HG03135 (cell line): ENCODE measurements around the gene USP34.
"Not testable (repeated sequence)": the region's sequence is repeated elsewhere in the genome, so short reads cannot be mapped to it uniquely, and the experiment has no call there.

ENCODE experiments used
- ATAC-seq: cut with Tn5 transposase; IDR thresholded peaks from one replicate; pipeline ENCODE4 v1.9.1; 2021; ENCODE audit warnings: mild to moderate bottlenecking, moderate library complexity; ENCODE audit not compliant: unreplicated experiment

Gene USP34

GRCh38 chr2:61196671-61197070 is 274.2 kb downstream of the USP34 start:
- no peak for ATAC-seq

DNA sequence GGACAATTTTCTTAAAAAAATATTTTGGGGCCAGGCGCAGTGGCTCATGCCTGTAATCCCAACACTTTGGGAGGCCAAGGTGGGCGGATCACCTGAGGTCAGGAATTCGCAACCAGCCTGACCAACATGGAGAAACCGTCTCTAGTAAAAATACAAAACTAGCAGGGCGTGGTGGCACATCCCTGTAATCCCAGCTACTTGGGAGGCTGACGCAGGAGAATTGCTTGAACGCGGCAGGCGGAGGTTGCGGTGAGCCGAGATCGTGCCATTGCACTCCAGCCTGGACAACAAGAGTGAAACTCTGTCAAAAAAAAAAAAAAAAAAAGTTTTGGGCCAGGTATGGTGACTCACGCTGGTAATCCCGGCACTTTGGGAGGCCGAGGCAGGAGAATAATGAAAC is 276.2 kb downstream of the USP34 start:
- ATAC-seq = not testable (repeated sequence)

- ATAC-seq = no peak
Observed at GRCh38 chr2:61193670-61194561, 277.0 kb downstream of the USP34 start.

DNA sequence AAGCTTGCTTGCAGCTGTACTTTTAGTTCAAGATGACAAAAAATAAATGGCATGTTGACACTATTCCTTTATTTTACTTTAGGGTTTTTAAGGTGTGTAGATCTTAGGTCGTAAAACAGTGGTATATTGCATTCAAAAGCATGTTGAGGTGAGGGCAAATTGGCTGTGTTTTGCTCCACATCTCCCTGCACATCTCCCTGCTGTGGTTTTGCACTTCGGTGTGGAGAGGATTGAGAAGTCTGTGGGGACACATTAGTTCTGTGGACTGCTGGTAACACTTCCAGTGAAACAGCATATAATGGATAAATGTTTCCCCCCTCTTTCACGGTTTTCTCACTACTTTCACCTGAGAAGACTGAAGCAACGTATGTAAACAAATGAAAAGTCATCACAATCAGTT is 283.8 kb downstream of the USP34 start:
- ATAC-seq = no peak

GRCh38 chr2:61185231-61185728 is 285.6 kb downstream of the USP34 start:
- ATAC-seq = no peak

DNA sequence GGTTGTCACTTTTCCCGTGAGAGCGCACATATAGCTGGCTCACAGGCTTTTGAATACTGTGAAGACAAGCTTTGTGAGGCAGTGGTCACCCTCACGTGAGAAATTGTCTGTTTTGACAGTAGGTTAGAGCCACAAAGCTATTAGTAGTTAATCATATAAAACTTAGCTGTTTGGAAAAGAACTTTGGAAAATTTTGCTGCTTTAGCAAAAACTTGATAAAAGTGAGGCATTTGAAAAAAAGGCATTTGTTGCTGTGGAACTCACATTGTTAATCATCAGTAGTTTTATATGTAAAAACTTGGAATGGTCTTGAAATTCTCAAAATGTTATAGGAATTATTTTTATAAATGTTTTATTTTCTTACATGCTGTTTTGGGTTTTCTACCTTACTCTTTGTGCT is 286.6 kb downstream of the USP34 start:
- no peak for ATAC-seq

DNA sequence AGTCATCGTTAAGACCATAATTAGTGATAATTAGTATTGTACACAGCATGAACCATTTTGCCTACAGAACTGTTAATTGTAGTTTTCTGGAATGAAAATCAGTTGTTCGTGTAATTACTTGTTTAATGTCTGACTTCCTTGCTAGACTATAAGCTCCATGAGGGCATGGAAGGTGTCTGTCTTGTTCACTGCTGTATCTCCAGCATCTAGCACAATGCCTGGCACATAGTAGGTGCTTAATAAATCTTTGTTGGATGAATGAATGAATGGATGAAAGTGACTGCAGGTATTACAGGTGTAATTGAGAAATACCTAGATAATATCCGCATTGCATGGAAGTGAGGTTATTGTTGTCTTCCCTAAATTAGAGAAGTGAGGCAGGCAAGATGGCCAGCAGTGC is 287.1 kb downstream of the USP34 start:
- ATAC-seq = no peak

GRCh38 chr2:61182059-61182383 is 288.9 kb downstream of the USP34 start:
- ATAC-seq = no peak

DNA sequence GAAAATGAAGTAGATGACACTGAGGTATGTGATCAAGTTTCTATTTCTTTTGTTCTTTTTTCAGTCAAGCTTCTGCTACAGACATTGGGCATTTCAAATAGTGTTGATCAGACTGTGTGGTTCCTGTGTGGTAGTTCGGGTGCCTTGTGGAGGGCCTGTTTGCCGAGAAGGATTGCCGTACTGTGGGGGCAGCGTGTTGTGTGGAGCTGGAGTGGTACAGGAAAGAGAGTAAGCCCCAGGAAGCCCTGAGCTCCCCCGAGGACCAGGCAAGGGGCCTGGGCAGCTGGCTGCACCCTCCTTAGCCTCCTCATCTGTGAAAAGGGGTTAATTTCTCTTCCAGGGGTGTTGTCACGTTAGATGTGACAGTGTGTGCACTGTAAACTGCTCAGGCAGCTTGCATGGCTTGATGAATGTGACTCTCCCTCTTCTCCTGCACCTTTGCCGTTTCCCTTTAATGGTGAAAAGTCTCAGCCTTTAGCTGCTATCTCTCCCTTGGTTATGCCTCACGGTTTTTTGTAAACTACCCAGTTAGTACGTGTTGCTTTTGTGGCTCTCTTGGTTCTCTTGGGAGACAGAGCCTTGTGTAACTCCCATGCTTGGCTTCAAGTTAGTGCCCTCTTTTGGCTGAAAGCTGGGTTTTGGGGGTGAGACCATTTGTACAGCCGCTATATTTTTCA is 289.4 kb downstream of the USP34 start:
- no peak for ATAC-seq

GRCh38 chr2:61180686-61181085 is 290.2 kb downstream of the USP34 start:
- no peak for ATAC-seq

DNA sequence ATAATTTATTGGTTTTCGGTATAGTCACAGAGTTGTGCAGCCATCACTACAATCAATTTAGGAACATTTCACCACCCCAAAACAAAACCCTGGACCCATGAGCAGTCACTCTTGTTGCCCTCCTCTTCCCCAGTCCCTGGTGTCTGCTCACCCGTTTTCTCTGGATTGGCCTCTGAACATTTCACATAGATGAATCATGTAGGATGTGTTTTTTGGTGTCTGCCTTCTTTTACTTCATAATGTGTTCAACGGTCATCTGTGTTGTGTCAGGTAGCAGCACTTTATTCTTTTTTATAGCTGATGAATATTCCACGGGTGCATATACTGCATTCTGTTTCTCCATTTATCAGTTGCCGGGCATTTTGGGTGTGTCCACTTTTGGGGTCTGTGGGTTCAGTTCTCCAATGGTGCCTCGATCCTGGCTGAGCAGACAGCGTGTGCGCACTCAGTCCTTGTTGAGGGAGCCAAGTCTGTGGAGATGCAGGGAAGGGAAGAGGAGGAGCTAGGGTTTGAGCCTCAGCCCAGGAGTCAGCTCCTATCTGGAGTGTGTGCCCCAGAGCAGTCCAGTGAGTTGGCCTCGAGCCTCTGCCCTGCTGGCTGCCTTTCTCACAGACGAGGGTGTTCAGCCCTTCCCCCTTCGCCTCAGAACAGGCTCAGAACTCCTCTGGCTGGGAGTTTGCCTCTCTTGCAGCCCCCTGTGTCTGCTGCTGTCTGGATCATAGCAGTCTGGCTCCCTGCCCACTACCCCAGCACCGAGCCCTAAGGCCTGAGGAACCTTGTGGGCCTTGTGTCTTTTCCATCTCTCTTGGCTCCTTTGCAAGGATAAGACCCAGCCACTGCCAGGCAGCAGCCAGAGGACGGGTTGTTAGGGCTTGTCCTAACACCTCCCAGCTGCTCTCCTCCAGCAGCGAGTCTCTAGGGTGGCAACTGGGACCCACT is 290.9 kb downstream of the USP34 start:
- ATAC-seq = no peak

DNA sequence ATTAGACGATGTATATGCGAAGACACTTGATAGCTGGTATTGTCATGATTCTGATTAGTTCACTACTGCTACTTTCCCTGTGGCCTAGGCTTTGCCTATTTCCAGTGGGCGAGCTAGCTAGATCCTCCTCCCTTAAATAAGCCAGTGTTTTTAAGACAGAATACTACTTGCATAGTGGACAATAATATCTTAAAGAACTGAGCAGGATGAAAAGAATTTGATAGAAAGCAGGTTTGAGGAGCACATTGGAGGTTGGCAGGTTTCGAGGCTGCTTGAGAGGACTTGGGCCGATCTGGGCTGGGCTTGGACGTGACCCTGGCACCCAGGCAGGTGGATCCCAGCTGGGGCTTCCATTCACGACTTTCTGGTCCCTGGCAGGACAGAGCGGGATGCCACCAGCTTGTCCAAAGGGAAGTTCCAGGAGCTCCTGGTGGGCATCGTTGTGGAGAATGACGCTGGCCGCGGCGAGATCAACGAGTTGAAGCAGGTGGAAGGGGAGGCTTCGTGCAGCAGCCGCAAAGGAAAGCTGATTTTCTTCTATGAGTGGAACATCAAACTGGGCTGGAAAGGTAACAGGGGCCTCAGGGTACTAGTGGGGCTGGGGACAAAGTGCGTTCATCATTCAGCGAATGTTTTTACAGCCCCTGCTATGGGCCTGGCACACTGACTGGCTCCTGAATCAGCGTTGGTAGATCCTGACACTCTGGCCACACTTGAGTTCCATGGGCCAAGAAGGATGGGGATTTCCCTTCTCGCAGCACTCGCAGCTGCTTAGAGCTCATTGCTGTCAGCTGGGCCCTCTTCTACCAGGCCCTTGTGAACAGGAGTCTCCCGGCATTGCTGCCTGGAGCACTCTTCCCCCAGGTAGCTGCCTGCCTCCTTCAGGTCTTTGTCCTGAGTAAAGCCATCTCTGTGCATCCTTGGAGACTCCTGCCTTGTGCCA is 292.0 kb downstream of the USP34 start:
- ATAC-seq = no peak

DNA sequence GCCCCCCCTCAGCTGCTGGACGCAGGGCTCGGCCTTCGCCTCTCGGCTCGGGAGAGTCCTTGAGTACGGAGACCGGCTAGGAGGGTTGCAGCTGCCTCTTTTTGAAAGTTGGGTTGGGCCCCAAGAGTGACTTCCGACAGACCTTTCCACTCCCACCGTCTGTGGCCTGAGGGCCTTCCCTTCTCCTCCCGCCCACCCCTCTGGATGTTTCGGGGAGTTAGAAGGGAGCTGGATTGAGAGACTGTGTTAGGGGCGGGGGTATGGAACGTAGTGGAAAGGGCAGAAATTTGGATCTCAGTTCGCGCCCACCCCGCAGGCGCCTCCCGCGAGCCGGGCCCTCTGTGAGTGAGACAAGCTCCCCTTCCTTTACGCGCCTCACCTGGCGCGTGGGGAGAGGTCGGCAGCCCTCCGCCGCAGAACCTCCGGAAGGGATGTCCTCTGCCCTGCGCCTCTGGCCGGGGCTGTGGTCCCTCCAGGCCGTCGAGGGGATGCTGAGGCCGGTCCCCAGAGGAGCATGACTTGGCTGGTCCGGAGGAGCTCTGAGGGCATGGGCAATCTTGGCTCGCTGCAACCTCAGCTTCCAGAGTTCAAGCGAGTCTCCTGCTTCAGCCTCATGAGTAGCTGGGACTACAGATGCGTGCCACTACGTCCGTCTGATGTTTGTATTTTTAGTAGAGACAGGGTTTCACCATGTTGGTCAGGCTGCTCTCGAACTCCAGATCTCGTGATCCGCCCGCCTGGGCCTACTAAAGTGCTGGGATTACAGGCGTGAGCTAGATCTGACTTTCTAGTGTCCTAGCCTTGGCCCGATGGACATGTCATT is 292.9 kb downstream of the USP34 start:
- ATAC-seq = peak; percentile 35

DNA sequence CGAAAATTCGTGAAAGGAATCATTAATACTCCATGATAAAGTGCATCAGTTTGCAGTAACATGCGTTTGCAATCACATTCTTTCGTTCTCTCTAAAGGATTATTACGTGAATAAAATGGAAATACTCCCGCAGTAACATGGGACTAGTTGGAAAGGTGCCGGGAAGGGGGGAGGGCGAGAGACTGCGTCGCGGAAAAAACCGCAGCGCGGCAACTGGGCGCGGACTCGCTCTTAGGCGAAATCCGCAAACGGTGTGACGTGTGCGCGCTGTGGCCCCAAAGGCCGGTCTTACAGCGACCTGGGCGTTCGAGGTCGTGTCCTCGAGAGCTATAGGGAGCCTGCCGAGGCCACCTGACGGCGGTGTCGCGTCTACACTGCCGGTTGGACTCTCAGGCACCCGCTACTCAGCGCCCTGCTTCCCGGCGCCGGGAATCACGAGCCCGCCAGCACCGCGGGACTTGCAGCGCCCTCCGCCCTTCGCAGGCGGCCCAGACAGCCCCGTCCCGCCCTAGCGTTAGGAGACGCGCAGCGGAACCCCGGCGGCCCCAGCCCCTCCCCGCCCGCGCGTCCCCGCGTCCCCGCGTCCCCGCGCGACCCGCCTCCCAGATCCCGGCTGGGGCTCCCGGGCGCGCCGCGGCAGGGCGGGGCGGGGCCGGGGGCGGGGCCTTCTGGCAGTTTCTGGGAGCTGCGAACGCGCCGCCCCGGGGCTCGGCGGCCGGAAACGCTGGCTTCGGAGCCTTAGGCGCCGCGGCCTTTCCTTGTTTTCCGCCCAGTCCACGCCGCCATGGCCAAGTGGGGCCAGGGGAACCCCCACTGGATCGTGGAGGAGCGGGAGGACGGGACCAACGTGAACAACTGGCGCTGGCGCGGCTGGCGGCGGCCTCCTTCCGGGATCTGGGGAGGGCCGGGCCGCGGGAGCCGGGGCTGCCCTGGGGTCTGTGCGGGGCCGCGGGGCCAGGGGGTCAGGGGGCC is 293.8 kb downstream of the USP34 start:
- peak; percentile 76 for ATAC-seq

GRCh38 chr2:61175036-61175435 is 295.9 kb downstream of the USP34 start:
- ATAC-seq = no peak

- ATAC-seq = no peak
Observed at GRCh38 chr2:61173116-61173515, 297.8 kb downstream of the USP34 start.

DNA sequence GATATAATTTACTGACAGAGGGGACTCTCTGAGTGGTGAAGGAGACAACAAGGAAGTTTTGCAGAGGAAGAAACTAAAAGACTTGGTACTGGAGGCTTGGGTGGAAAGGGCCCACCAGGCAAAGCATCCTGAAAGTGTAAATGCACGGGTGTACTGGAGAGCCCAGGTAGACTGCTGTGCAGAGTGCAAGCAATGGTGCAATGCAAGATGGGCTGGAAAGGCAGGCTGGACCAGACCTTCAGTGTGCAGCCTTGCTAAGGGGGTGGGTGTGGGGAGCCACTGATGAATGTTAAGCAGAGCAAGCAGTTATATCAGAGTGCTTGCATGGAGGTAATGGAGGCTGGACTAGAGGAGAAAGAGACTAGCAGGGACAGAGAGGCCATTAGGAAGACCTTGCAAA is 298.2 kb downstream of the USP34 start:
- ATAC-seq = no peak

- no peak for ATAC-seq
Observed at GRCh38 chr2:61167579-61167978, 303.3 kb downstream of the USP34 start.
